HCT116 (cell line): ENCODE results near the gene MBP. TPM values are rescaled to one million over a fixed set of nuclear protein-coding genes. Genes with fewer than 3 reads are reported as not detected.

ENCODE experiments used
- ATAC-seq: fragments of 200-7000 bp; cut with Tn5 transposase; 2 replicates; pipeline ENCODE4 v1.9.1; 2020; ENCODE audit warnings: mild to moderate bottlenecking, moderate library complexity
- BruUV-seq: library from RNA; stranded (reverse); fragments of 400-500 nt; replicated peaks from 2 replicates; lab custom pipeline; 2021; lab: Mats Ljungman, UMichigan
- CTCF ChIA-PET: fragments of 300-600 bp; sonication (Branson Sonifier 250); formaldehyde crosslinking; loops from one replicate; lab custom pipeline; 2021; ENCODE audit warnings: antibody characterized with exemption; lab: Charles Lee
- POLR2A ChIA-PET: fragments of 300-600, 350-600 bp; sonication (Branson Sonifier 250); formaldehyde crosslinking; loops from one replicate; lab custom pipeline; 2021; ENCODE audit warnings: antibody characterized with exemption; lab: Charles Lee
- RAD21 ChIA-PET, 2 experiments: fragments of 300-600 bp; sonication (Branson Sonifier 250); formaldehyde crosslinking; loops; one replicate each; lab custom pipeline; 2023; ENCODE audit warnings: low total read pairs in 2 of 2; ENCODE audit not compliant: uncharacterized antibody in 2 of 2, unreplicated experiment in 2 of 2, low non-redundant PET in 1 of 2; lab: Charles Lee
- DNase-seq: peaks from one replicate; pipeline ENCODE4 v3.0.0-alpha.2; 2010; ENCODE audit warnings: low read depth, low spot score
- H2AFZ ChIP-seq: fragments of 200-600 bp; shearing (Covaris generic), sonication (generic); 2 replicates; pipeline ENCODE4 v1.6.1; 2017; ENCODE audit warnings: low read depth, mixed run types, mixed read lengths, antibody characterized with exemption, low read length; ENCODE audit not compliant: poor library complexity, severe bottlenecking
- H3K27ac ChIP-seq: 2 replicates; pipeline ENCODE4 v1.5.1; 2012; ENCODE audit warnings: low read depth, low read length
- H3K27me3 ChIP-seq: fragments of 200-600 bp; sonication (generic); 2 replicates; pipeline ENCODE4 v1.6.1; 2016; ENCODE audit warnings: mixed run types, low read length, mixed read lengths; ENCODE audit not compliant: insufficient read depth
- H3K36me3 ChIP-seq, 2 experiments: fragments of 200-500 bp in 1 of 2; fragments of 200-600 bp in 1 of 2; sonication (Bioruptor generic) in 1 of 2; sonication (generic) in 1 of 2; 2 replicates each; pipeline versions ENCODE4 v1.5.1 to v1.6.1; 2014 to 2016; ENCODE audit warnings: low read length in 2 of 2, inconsistent platforms in 1 of 2, mixed read lengths in 1 of 2, mixed run types in 1 of 2; ENCODE audit not compliant: insufficient read depth in 2 of 2, control insufficient read depth in 1 of 2
- H3K4me1 ChIP-seq, 2 experiments: fragments of 200-600 bp in 1 of 2; sonication (generic) in 1 of 2; 2 replicates each; pipeline versions ENCODE4 v1.5.1 to v1.6.1; 2012 to 2017; ENCODE audit warnings: low read length in 2 of 2, inconsistent platforms in 1 of 2, mild to moderate bottlenecking in 1 of 2, mixed read lengths in 1 of 2, mixed run types in 1 of 2, moderate library complexity in 1 of 2; ENCODE audit not compliant: insufficient read depth in 2 of 2, control insufficient read depth in 1 of 2
- H3K4me2 ChIP-seq: fragments of 200-600 bp; sonication (generic); 2 replicates; pipeline ENCODE4 v1.6.1; 2017; ENCODE audit warnings: mixed run types, low read length, mixed read lengths
- H3K4me3 ChIP-seq, 2 experiments: fragments of 200-600 bp in 1 of 2; sonication (generic) in 1 of 2; replicated peaks in 1 of 2; 2 replicates each; pipeline ENCODE4 v1.5.1; 2011 to 2016; ENCODE audit warnings: low read length in 2 of 2, control low read depth in 1 of 2, low read depth in 1 of 2, mild to moderate bottlenecking in 1 of 2, mixed read lengths in 1 of 2, mixed run types in 1 of 2
- H3K79me2 ChIP-seq: fragments of 200-600 bp; sonication (generic); 2 replicates; pipeline ENCODE4 v1.6.1; 2017; ENCODE audit warnings: mild to moderate bottlenecking, mixed run types, low read length, moderate library complexity, mixed read lengths; ENCODE audit not compliant: insufficient read depth
- H3K9ac ChIP-seq: fragments of 200-600 bp; sonication (generic); 2 replicates; pipeline ENCODE4 v1.6.1; 2016; ENCODE audit warnings: low read length, mixed read lengths
- H3K9me2 ChIP-seq: fragments of 200-600 bp; sonication (generic), shearing (Covaris generic); 2 replicates; pipeline ENCODE4 v1.6.1; 2017; ENCODE audit warnings: mixed run types, mild to moderate bottlenecking, moderate library complexity; ENCODE audit not compliant: insufficient read depth
- H3K9me3 ChIP-seq, 2 experiments: fragments of 200-500 bp in 1 of 2; fragments of 200-600 bp in 1 of 2; sonication (Bioruptor generic) in 1 of 2; sonication (generic) in 1 of 2; 2 replicates each; pipeline ENCODE4 v1.6.1; 2014 to 2017; ENCODE audit warnings: low read length in 2 of 2, mixed read lengths in 2 of 2, inconsistent platforms in 1 of 2, low read depth in 1 of 2, mild to moderate bottlenecking in 1 of 2, mixed run types in 1 of 2, moderate library complexity in 1 of 2; ENCODE audit not compliant: control insufficient read depth in 1 of 2, insufficient read depth in 1 of 2
- H4K20me1 ChIP-seq: fragments of 200-600 bp; sonication (generic), shearing (Covaris generic); 2 replicates; pipeline ENCODE4 v1.6.1; 2017; ENCODE audit warnings: mixed run types, mild to moderate bottlenecking, moderate library complexity; ENCODE audit not compliant: insufficient read depth
- ATF3 ChIP-seq: IDR thresholded peaks from 2 replicates; pipeline ENCODE4 v1.6.1; 2012
- CBX3 ChIP-seq: IDR thresholded peaks from 2 replicates; pipeline ENCODE4 v1.6.1; 2012; ENCODE audit warnings: low read depth
- CTCF ChIP-seq, 3 experiments: fragments of 200-600 bp in 1 of 3; sonication (generic) in 1 of 3; IDR thresholded peaks in 2 of 3; conservative IDR thresholded peaks in 1 of 3; 2 replicates each; pipeline ENCODE4 v1.5.1; 2012 to 2017; ENCODE audit warnings: low read depth in 2 of 3, low read length in 2 of 3, antibody characterized with exemption in 1 of 3, borderline replicate concordance in 1 of 3, control low read depth in 1 of 3, mild to moderate bottlenecking in 1 of 3, mixed read lengths in 1 of 3, mixed run types in 1 of 3, moderate library complexity in 1 of 3; ENCODE audit not compliant: insufficient read depth in 1 of 3
- ELF1 ChIP-seq: IDR thresholded peaks from 2 replicates; pipeline ENCODE4 v1.6.1; 2012; ENCODE audit warnings: low read depth, borderline replicate concordance
- POLR2AphosphoS5 ChIP-seq: IDR thresholded peaks from 2 replicates; pipeline ENCODE4 v1.6.1; 2011; ENCODE audit warnings: mild to moderate bottlenecking, low read depth, low read length, moderate library complexity
- RAD21 ChIP-seq: IDR thresholded peaks from 2 replicates; pipeline ENCODE4 v1.6.1; 2012; ENCODE audit warnings: low read depth, mild to moderate bottlenecking
- REST ChIP-seq: IDR thresholded peaks from 2 replicates; pipeline ENCODE4 v1.6.1; 2012; ENCODE audit warnings: low read depth
- SIN3A ChIP-seq: IDR thresholded peaks from 2 replicates; pipeline ENCODE4 v1.6.1; 2012; ENCODE audit warnings: low read depth
- YY1 ChIP-seq: IDR thresholded peaks from 2 replicates; pipeline ENCODE4 v1.6.1; 2011; ENCODE audit warnings: low read length, low read depth, moderate library complexity, mild to moderate bottlenecking; ENCODE audit not compliant: insufficient replicate concordance; ENCODE audit errors: extremely low read depth
- ZBTB33 ChIP-seq: IDR thresholded peaks from 2 replicates; pipeline ENCODE4 v1.6.1; 2011; ENCODE audit warnings: mild to moderate bottlenecking, low read length, moderate library complexity; ENCODE audit not compliant: insufficient replicate concordance; ENCODE audit errors: extremely low read depth
- ZNF274 ChIP-seq: fragments of 200-500 bp; sonication (Bioruptor generic); IDR thresholded peaks from 2 replicates; pipeline ENCODE4 v1.6.1; 2014; ENCODE audit warnings: mild to moderate bottlenecking, low read depth, low read length, inconsistent platforms
- intact Hi-C: fragments of 100-400 bp; cut with micrococcal nuclease; formaldehyde crosslinking; loops from 2 replicates; pipeline ENCODE4 v1.10.0; 2022
- total RNA-seq: library from RNA; stranded (reverse); gene quantifications from one replicate; pipeline ENCODE4 v1.2.1, GENCODE V29; 2021; ENCODE audit not compliant: unreplicated experiment

The MBP gene
- total RNA-seq, 1 experiment from 2014 or later: 34.9 TPM

- no peak for TF ChIP-seq ATF3
- no peak for TF ChIP-seq ZBTB33
- no peak for TF ChIP-seq ELF1
These were observed 118.0 kb downstream of the MBP start (continued) for GRCh38 chr18:77014538-77014937.

GRCh38 chr18:77013811-77014521 lies 118.6 kb downstream of the MBP start:
- CTCF ChIA-PET: no interaction called here
- no peaks in the 10 kb centered on the region for H3K9me2 ChIP-seq
- POLR2A ChIA-PET: no interaction called here
- no peak overlapping the region for H2AFZ ChIP-seq
- BruUV-seq: no TSS peak
- no peak for DNase-seq
- no peak overlapping the region for H3K27ac ChIP-seq
- no peak overlapping the region for H3K9ac ChIP-seq
- no peak overlapping the region for H3K4me2 ChIP-seq
- H3K9me3 ChIP-seq: no peaks in the 10 kb centered on the region
- no peaks in the 10 kb centered on the region for H3K4me1 ChIP-seq
- H3K36me3 ChIP-seq: peaks cover 3 to 13% of the 10 kb centered on the region in 2 experiments; a peak in 3 of 4 replicates
- H3K4me3 ChIP-seq: no peak overlapping the region
- H3K79me2 ChIP-seq: no peaks in the 10 kb centered on the region
- no peaks in the 10 kb centered on the region for H4K20me1 ChIP-seq
- intact Hi-C loops: no loop called here
- RAD21 ChIA-PET: no interaction called here
- H3K27me3 ChIP-seq: no peaks in the 10 kb centered on the region
- no peak for ATAC-seq
- TF ChIP-seq ZNF274 (no peak), RAD21 (no peak), YY1 (no peak), ZBTB33 (no peak), REST (no peak), CTCF (IDR thresholded peaks at IDR 0.05 in 2 of 3, conservative IDR thresholded peaks at IDR 0.05 in 1 of 3; ENCODE audit: borderline replicate concordance in 1 of 3, insufficient read depth in 1 of 3, low read depth in 2 of 3, low read length in 2 of 3) (no peak), ELF1 (no peak), SIN3A (no peak), CBX3 (no peak), POLR2AphosphoS5 (no peak), ATF3 (no peak)
